Activated CD4-positive, alpha-beta T cell treated with anti-CD3 and anti-CD28 coated beads, Interleukin-2, amount 10 ng/mL, durations not matched to agents 7 days and 5 days (primary cell): Measurements from ENCODE around the gene PLTP. TPM values are rescaled to one million over a fixed set of nuclear protein-coding genes. Genes with fewer than 3 reads are reported as not detected.
"Not testable (repeated sequence)": the region's sequence is repeated elsewhere in the genome, so short reads cannot be mapped to it uniquely, and the experiment has no call there.

ENCODE experiments used
- CTCF ChIA-PET: fragments of 350-600 bp; sonication (Branson Sonifier 250); formaldehyde crosslinking; loops from one replicate; lab custom pipeline; 2021; ENCODE audit warnings: antibody characterized with exemption; lab: Charles Lee
- POLR2A ChIA-PET: fragments of 350-600 bp; sonication (Branson Sonifier 250); formaldehyde crosslinking; loops from one replicate; lab custom pipeline; 2021; ENCODE audit warnings: antibody characterized with exemption; lab: Charles Lee
- DNase-seq: peaks from one replicate; pipeline ENCODE4 v3.0.0-alpha.2; 2020
- H3K27ac Mint-ChIP-seq: one replicate; pipeline ENCODE4 v1.8.0; 2021; ENCODE audit warnings: mild to moderate bottlenecking, moderate library complexity, mixed read lengths
- H3K27me3 Mint-ChIP-seq: one replicate; pipeline ENCODE4 v1.8.0; 2021; ENCODE audit warnings: mixed read lengths
- H3K36me3 Mint-ChIP-seq: one replicate; pipeline ENCODE4 v1.8.0; 2021; ENCODE audit warnings: low read depth, mixed read lengths
- H3K4me1 Mint-ChIP-seq: one replicate; pipeline ENCODE4 v1.8.0; 2021; ENCODE audit warnings: mixed read lengths
- H3K4me3 Mint-ChIP-seq: one replicate; pipeline ENCODE4 v1.8.0; 2021; ENCODE audit warnings: mild to moderate bottlenecking, moderate library complexity, mixed read lengths
- H3K9me3 Mint-ChIP-seq: one replicate; pipeline ENCODE4 v1.8.0; 2021; ENCODE audit warnings: mixed read lengths
- total RNA-seq, 2 experiments: library from RNA; stranded (reverse); gene quantifications; one replicate each; pipeline ENCODE4 v1.2.3, GENCODE V29; 2021

Gene PLTP
- total RNA-seq, 2 experiments from 2014 or later, result 0.81 to 0.82 TPM

DNA sequence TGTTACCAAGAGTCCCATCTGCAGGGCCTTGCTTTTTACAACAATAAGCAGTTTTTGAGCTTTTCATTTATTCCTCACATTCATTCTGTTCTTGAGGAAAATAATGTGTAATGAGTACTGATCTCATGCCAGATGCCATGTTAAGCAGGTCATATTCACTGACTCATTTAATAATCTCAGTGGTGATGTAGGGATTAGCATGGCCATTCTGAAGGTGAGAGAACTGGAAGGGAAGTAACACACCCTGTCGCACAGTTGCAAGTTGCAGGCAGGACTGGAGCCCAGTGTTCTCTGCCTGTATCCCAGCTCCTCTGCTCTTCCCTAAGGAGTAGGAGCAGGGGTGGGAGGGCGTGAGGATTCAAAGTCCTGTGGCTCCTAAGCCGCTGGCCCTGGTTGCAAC is 28.1 kb upstream of the PLTP start:
- ChIA-PET POLR2A (interaction anchor here (0.6 kb wide), 1 partner anchor 95 kb away, joined by 3 read pairs; no protein-coding TSS in a partner anchor), CTCF (interaction anchor here (0.5 to 3.7 kb wide), 2 partner anchors 30 to 763 kb away, joined by 4 to 19 read pairs; no protein-coding TSS in a partner anchor)
- peaks cover 48% of the 10 kb centered on the region for H3K36me3 Mint-ChIP-seq
- H3K4me1 Mint-ChIP-seq, result peaks cover 27% of the 10 kb centered on the region
- no peak for DNase-seq
- no peak overlapping the region for H3K27ac Mint-ChIP-seq
- no peaks in the 10 kb centered on the region for H3K27me3 Mint-ChIP-seq
- H3K9me3 Mint-ChIP-seq, result no peaks in the 10 kb centered on the region
- no peak overlapping the region for H3K4me3 Mint-ChIP-seq

DNA sequence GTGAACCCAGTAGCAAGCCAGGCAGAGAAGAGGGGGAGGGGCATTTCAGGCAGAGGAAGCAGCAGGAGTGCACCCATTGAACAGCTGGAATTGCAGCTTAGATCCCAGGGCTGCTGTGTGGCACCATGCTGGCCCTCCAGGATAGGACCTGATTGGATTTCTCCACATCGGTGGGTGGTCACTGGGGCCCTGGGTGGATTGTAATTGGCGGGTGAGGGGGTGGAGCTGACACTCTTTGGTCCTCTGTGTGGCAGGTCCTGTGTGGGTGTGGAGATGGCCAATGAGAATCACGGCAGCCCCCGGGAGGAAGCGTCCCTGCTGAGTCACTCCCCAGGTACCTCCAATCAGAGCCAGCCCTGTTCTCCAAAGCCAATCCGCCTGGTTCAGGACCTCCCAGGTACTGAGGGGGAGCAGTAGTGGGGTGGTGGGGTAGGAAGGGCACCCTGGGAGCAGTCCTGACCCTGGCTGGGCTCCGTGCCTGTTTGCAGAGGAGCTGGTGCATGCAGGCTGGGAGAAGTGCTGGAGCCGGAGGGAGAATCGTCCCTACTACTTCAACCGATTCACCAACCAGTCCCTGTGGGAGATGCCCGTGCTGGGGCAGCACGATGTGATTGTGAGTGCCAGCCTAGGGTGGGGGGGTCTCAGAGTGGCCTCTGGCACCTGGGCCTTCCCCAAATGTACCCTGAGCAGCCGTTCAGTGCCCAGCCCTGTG is 26.9 kb upstream of the PLTP start:
- POLR2A ChIA-PET, result no interaction called here
- Mint-ChIP-seq H3K4me1 (peaks cover 24% of the 10 kb centered on the region), H3K4me3 (no peak overlapping the region), H3K36me3 (peaks cover 38% of the 10 kb centered on the region), H3K9me3 (no peaks in the 10 kb centered on the region), H3K27me3 (no peaks in the 10 kb centered on the region), H3K27ac (peak overlapping the region; percentile 15)
- CTCF ChIA-PET, result interaction anchor here (0.5 to 3.7 kb wide), 4 partner anchors 19 to 150 kb away, joined by 3 to 19 read pairs (median 4); no protein-coding TSS in a partner anchor
- DNase-seq, result no peak

DNA sequence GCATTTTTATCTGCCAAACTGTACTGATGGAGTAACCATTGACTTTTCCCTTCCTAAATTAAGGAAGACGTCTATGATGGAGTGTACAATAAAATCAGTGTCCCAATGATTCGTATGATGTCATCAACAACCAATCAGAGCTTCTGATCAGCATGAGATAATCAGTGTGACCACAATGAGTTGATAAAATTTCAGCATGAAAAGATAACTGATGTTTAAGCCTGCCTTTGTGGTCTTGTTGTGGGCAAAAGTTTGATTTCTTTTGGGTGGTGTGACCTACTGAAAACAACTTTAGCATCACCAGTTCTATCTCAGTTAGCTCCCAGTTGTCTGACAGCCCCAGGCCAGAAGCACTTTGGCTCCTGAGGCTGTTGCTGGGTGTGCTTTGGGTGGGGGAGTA is 25.8 kb upstream of the PLTP start:
- H3K4me1 Mint-ChIP-seq, result peaks cover 33% of the 10 kb centered on the region
- CTCF ChIA-PET, result interaction anchor here (1.0 to 3.7 kb wide), 5 partner anchors 11 to 48 kb away, joined by 3 to 19 read pairs (median 4); partner anchors contain the start of gene NEURL2
- H3K36me3 Mint-ChIP-seq, result peaks cover 29% of the 10 kb centered on the region
- no peaks in the 10 kb centered on the region for H3K9me3 Mint-ChIP-seq
- peak overlapping the region; percentile 65 for H3K27ac Mint-ChIP-seq
- POLR2A ChIA-PET, result no interaction called here
- H3K4me3 Mint-ChIP-seq, result peak overlapping the region; percentile 47
- H3K27me3 Mint-ChIP-seq, result no peaks in the 10 kb centered on the region
- no peak for DNase-seq

DNA sequence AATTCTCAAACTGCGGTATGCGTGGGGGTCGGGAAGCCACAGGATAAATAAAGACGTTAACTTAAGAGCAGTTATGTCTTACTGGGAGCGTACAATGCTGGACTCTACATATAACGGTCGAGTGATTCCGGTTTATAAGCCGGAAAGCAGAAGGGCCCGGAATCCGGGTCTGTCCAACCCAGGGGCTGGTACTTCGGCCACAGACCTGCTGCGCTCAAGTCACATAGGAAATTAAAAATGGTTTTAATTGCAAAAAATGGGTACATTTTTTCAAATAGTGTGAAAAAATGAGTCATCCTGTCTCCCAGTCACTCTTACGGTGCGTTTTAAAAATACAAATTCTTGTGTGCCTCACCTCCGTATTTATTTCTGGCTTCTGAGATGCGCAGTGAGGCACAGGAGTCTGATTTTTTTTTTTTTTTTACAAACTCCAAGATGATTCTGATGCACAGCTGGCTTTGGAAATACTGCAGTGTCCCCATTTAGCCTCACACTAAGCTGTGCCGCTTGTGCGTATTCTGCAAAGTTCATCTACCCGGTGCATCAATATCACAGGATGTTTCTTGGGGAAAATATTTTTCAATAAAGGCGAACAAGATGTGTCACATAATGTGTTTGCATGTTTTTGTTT is 23.6 kb upstream of the PLTP start:
- H3K4me3 Mint-ChIP-seq, result peak overlapping the region; percentile 93
- H3K4me1 Mint-ChIP-seq, result peaks cover 36% of the 10 kb centered on the region
- H3K27ac Mint-ChIP-seq, result peak overlapping the region; percentile 95
- no peak for DNase-seq
- H3K9me3 Mint-ChIP-seq, result no peaks in the 10 kb centered on the region
- ChIA-PET POLR2A (interaction anchor here (1.0 kb wide), 1 partner anchor 14 kb away, joined by 4 read pairs; no protein-coding TSS in a partner anchor), CTCF (interaction anchor here (0.7 to 3.2 kb wide), 4 partner anchors 8 to 135 kb away, joined by 3 to 14 read pairs (median 6); partner anchors contain the start of gene ZSWIM1)
- no peaks in the 10 kb centered on the region for H3K27me3 Mint-ChIP-seq
- peaks cover 28% of the 10 kb centered on the region for H3K36me3 Mint-ChIP-seq

DNA sequence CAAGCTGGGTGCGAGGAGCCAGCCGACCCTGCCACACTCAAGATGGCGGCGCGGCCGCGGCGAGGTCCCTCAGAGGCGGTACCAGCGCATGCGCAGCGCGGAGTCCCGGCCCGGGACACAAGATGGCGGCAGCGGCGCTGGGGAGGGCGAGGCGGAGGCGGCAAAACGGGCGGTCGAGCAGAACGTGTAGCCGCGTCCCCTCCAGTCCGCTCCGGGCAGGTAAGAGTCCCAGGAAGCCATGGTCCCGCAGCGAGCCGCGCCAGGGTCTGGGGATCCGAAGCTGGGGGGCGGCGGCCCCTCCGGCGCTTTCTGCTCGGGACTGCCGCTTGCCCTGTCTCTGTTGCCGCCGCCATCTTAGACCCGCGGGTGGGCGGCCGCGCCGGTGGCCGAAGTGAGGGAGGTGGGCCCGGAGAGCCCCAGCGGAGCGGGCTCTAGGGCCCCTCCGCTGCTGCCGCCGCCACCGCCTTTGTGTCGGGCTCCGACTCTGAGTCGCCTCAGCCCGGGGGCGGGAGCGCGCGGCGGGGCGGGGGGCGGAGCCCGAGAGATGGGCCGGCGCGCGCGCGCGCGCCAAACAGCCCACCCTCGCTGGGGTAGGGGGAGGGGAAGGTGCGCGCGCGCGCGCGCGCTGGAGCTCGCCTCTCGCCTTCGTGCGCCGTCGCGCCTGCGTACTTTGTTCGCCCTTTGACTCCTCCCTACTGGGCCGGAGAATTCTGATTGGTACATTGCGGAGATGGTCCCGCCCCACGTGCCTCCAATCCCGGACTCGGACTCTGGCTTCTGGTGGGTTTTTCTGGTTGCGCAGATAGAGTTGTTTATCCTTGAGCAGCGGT is 22.8 kb upstream of the PLTP start, which contains the start of gene PCIF1:
PCIF1 (plus strand) TSS at position 98 of the 830 bp plus-strand sequence. CDS start 4,317 bp downstream, outside the sequence.
- Mint-ChIP-seq H3K27ac (peak within 1 kb of the TSS; percentile 97), H3K4me3 (peak within 1 kb of the TSS; percentile 93), H3K9me3 (no peaks in the 10 kb centered on the region), H3K36me3 (peaks cover 23% of the 10 kb centered on the region), H3K27me3 (no peaks in the 10 kb centered on the region), H3K4me1 (peaks cover 36% of the 10 kb centered on the region)
- ChIA-PET POLR2A (interaction anchor here (0.8 to 1.0 kb wide), 2 partner anchors 12 to 15 kb away, joined by 4 to 5 read pairs; no protein-coding TSS in a partner anchor), CTCF (interaction anchor here (0.7 to 3.2 kb wide), 9 partner anchors 9 to 397 kb away, joined by 3 to 14 read pairs (median 4); partner anchors contain the start of genes ZNF335 and ZSWIM1)
- DNase-seq, result peak; percentile 98

DNA sequence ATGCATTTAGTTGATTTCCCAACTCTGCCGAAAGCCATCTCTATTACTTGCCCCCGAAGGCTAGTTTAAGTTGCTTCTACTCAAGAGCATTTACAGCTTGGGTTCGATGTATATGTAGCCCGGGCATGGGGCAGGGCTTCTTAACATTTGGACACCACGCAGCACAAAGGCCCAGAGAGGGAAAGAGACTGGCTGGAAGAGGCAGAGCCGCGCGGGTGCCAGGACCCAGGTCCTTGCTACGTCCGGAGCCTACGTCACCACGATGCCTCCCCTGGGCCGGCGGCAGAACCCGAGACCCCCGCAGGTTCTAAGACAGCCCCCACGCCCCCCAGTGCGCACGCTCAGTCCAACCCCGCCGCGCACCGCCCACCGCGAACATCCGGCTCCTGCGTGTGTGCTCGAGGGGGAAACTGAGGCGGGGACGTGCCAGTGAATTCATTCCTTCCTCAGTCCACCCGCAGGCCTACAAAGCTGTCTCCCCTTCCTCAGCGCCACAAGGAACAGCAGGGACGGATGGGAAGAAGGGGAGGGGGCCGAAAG is 22.2 kb upstream of the PLTP start:
- DNase-seq, result no peak
- Mint-ChIP-seq H3K27ac (peak overlapping the region; percentile 97), H3K4me1 (peaks cover 36% of the 10 kb centered on the region), H3K27me3 (no peaks in the 10 kb centered on the region), H3K4me3 (peak overlapping the region; percentile 93), H3K36me3 (peaks cover 16% of the 10 kb centered on the region), H3K9me3 (no peaks in the 10 kb centered on the region)
- ChIA-PET CTCF (interaction anchor here (0.7 to 3.2 kb wide), 15 partner anchors 9 to 397 kb away, joined by 3 to 14 read pairs (median 4); partner anchors contain the start of genes CTSA, NEURL2, ZNF335 and ZSWIM1), POLR2A (interaction anchor here (0.6 to 0.8 kb wide), 2 partner anchors 13 to 43 kb away, joined by 3 to 5 read pairs; partner anchors contain the start of gene NEURL2)

DNA sequence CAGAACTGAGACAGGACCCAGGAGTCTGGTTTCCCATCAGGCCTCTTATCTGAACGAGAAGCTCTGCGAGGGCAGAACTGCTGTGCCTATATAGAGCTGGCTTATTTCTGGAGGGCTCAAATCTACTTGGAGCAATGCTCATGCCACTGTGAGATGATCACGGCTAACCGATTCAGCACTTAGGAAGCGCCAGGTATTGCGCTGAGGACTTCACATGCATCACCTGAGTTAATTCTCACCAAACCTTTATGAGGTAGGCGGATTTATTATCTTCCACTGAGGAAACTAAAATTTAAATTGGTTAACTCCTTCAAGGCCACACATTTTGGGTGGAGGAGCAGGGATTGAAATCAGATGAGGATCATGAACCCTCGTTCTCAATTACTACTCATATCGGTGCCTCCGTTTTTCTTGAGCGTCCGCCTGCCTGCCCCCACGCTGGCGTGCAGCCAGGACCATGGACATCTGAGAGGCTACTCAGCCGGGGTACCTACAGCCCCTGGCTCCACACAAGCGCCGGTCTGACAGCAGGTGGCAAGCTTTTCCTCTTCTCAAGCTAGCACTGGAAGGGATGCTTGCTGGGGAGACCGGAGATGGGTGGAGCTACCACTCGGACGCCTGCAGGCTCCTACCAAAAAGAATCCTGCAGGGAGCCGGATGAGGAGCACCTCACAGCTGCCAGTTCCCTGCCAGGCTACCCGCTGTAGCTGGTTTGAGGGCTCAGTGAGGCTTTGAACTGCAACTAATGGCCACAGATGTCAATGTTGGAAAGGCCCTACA is 21.5 kb upstream of the PLTP start:
- DNase-seq, result peak; percentile 72
- Mint-ChIP-seq H3K4me3 (peak overlapping the region; percentile 93), H3K4me1 (peaks cover 35% of the 10 kb centered on the region), H3K9me3 (no peaks in the 10 kb centered on the region), H3K36me3 (peaks cover 15% of the 10 kb centered on the region), H3K27me3 (no peaks in the 10 kb centered on the region), H3K27ac (peak overlapping the region; percentile 97)
- ChIA-PET CTCF (interaction anchor here (0.6 to 3.2 kb wide), 18 partner anchors 8 to 52 kb away, joined by 3 to 14 read pairs (median 4); partner anchors contain the start of genes CTSA, NEURL2, SPATA25 and ZNF335), POLR2A (interaction anchor here (0.6 to 0.7 kb wide), 2 partner anchors 24 to 43 kb away, joined by 3 read pairs; partner anchors contain the start of gene NEURL2)

DNA sequence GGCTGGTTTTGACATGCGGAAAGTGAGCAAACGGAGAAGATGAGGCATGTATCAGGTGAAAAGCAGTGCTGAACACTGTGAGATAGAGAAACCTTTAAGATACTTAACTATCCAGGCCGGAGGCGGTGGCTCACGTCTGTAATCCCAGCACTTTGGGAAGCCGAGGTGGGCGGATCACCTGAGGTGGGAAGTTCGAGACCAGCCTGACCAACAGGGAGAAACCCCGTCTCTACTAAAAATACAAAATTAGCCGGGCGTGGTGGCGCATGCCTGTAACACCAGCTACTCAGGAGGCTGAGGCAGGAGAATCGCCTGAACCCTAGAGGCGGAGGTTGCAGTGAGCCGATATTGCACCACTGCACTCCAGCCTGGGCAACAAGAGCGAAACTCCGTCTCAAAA is 19.7 kb upstream of the PLTP start:
- POLR2A ChIA-PET, H3K27me3 Mint-ChIP-seq, DNase-seq, H3K9me3 Mint-ChIP-seq, H3K36me3 Mint-ChIP-seq, H3K27ac Mint-ChIP-seq, CTCF ChIA-PET, H3K4me3 Mint-ChIP-seq: not testable (repeated sequence)
- H3K4me1 Mint-ChIP-seq, result peaks cover 17% of the 10 kb centered on the region

DNA sequence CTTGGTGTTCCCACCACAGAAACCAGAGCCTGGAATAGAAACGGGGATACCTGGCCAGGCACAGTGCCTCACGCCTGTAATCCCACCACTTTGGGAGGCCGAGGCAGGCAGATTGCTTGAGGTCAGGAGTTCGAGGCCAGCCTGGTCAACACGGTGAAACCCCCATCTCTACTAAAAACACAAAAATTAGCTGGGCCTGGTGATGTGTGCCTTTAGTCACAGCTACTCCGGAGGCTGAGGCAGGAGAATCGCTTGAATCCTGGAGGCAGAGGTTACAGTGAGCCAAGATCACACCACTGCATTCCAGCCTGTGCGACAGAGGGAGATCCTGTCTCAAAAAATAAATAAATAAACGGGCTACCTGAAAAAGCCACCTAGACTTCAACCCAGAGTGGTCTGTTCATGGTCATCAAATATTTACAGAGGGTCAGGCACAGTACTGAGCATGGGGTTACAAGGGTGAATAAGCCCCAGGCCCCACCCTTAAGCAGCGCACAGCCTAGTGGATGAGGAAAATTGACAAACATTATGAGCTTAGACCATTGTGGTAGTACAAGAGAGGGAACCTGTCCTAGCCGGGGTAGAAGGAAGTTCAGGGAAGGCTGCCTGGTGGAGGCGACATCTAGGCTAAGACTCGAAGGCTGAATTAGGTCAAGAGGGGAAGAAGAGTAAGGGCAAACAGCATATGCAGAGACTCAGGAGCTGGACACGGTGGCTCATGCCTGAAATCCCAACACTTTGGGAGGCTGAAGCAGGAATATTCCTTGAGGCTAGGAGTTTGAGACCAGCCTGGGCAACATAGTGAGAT is 15.3 kb upstream of the PLTP start:
- Mint-ChIP-seq H3K27ac (no peak overlapping the region), H3K4me3 (no peak overlapping the region), H3K36me3 (no peaks in the 10 kb centered on the region), H3K27me3 (peaks cover 3% of the 10 kb centered on the region), H3K4me1 (peaks cover 3% of the 10 kb centered on the region), H3K9me3 (no peaks in the 10 kb centered on the region)
- ChIA-PET POLR2A (no interaction called here), CTCF (interaction anchor here (0.9 to 2.0 kb wide), 5 partner anchors 10 to 103 kb away, joined by 3 to 6 read pairs (median 4); no protein-coding TSS in a partner anchor)
- no peak for DNase-seq

DNA sequence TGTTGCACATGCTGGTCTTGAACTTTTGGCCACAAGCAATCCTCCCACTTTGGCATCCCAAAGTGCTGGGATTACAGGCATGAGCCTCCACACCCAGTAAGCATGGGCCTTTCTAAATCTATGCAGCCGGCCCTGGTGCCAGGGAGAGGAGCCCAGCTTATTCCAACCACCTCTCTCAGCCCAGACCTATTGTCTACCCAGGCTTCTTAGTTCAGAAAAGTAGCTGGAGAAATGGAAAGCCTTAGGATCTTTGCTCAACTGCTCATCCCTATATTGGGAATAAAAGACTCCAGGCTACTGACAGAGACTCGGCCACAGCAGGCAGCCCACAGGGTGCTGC is 14.7 kb upstream of the PLTP start:
- no peaks in the 10 kb centered on the region for H3K4me1 Mint-ChIP-seq
- peaks cover 5% of the 10 kb centered on the region for H3K27me3 Mint-ChIP-seq
- H3K36me3 Mint-ChIP-seq, result no peaks in the 10 kb centered on the region
- ChIA-PET POLR2A (no interaction called here), CTCF (interaction anchor here (0.6 to 2.0 kb wide), 3 partner anchors 10 to 20 kb away, joined by 3 to 6 read pairs (median 4); no protein-coding TSS in a partner anchor)
- H3K27ac Mint-ChIP-seq, result no peak overlapping the region
- H3K4me3 Mint-ChIP-seq, result no peak overlapping the region
- no peak for DNase-seq
- H3K9me3 Mint-ChIP-seq, result no peaks in the 10 kb centered on the region
